GM19467 (cell line): ENCODE measurements around the gene GBP5.
"Not testable (repeated sequence)": the region's sequence is repeated elsewhere in the genome, so short reads cannot be mapped to it uniquely, and the experiment has no call there.

ENCODE experiments used
- ATAC-seq: cut with Tn5 transposase; IDR thresholded peaks from one replicate; pipeline ENCODE4 v1.9.1; 2021; ENCODE audit warnings: mild to moderate bottlenecking, moderate library complexity; ENCODE audit not compliant: unreplicated experiment

GBP5 gene

DNA sequence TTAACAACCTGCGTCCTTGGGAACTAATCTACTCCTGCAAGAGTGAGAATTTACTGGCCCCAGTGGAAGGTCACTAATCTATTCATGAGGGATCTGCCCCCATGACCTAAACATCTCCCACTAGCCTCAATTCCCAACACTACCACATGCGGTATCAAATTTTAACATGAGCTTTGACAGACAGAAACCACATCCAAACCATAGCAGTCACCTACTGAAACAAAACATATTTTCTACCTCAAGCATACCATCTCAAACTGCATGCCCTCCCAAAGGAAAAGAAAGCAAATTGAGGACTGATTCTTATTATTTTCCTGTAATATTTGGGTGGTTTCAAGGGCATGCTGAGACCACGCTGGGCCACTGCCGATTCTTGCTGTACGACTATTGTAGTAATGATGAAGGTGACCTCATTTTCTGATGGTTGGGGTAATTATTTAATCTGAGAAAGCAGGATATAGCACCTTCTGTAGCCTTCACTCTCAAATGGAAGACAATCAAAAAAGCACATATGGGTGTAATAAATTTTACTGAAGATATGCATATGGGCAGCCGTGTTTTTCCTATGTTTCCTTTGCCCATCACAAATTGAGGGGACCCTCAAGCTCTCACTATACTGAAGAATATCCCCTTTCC is 13.2 kb upstream of the GBP5 start:
- ATAC-seq = no peak

DNA sequence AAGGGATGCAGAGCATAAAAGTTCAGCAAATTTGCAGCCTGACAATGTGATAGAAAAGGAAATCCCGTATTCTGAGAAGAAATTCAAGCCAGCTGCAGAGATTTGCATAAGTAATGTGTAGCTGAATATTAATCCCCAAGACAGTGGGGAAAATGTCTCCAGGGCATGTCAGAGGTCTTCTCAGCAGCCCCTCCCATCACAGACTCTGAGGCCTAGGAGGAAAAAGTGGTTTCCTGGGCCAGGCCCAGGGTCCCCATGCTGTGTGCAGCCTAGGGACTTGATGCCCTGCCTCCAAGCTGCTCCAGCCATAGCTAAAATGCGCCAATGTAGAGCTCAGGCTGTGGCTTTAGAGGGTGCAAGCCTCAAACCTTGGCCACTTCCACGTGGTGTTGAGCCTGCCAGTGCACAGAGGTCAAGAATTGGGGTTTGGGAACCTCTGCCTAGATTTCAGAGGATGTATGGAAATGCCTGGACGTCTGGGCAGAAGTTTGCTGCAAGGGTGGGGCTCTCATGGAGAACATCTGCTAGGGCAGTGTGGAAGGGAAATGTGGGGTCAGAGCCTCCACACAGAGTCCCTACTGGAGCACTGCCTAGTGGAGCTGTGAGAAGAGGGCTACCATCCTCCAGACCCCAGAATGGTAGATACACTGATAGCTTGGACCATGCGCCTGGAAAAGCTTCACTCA is 11.6 kb upstream of the GBP5 start:
- ATAC-seq = not testable (repeated sequence)

DNA sequence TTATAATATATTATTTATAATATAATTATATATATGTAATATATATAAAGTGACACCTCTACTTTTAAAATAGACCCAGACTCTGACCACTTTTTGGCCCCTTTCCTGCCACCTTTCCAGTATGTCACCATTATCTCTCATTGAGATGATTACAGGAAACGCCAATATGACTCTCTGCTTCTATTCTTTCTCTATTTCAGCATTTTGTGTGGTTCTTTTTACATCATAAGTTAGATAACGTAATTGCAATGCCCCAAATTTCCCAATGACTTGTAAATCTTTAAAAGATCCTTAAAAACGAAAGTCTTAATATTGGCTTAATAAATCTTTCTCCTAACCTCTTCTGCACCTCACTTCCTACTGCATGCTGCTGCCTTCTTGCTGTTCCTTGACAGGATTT is 8.1 kb upstream of the GBP5 start:
- ATAC-seq = no peak

DNA sequence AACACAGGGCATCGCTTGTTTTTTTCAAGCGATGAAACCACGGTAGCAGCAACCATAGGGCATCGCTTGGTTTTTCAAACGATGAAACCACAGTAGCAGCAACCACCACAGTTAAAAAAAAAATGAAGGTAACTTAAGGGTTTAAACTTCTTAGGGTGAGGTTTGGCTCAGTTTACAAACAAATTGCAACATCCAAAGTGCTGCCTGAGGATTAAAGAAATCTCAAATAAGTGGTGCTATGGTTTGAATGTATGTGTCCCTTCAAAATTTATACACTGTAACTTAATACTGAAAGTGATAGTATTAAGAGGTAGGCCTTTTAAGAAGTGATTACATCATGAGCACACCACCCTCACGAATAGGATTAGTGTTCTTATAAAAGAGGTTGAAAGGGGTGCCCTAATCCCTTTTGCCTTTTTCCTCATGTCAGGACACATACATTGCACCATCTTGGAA is 6.4 kb upstream of the GBP5 start:
- no peak for ATAC-seq

DNA sequence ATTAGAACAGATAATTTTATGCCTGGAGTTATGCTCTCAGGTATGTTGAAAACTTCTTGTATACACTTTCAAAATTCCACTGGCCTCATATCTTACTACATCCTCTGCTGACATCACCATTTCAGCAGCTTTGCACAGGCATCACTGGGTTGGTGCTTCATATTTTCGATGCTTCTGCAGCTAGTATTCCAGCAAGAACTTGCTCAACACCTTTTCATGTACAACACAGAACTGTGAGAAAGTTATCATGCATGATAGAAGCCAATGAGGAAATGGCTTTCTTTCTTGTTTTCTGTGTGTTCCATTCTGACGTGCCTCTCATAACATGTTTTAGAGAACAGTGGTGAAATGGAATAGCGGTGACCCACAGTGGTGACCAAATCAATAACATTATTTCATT is 5.1 kb upstream of the GBP5 start:
- ATAC-seq = no peak

DNA sequence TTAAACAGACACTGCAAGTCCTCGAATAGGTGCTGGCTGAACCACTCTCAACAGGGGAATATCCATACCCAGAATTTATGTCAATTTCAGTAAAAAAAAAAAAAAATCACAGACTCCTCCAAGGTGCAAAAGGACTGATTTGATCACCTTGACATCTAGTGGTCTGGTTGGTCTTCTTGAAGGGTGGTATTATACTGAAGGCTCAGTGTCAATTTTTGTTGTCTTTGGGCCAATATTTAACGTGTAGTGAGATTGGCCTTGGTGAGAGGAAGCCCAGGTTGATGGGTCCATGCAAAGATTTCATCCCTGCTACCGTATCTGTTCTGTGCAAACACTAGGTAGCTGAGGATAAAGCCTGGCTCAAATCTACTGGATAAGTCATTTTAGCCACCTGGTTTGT is 4.0 kb upstream of the GBP5 start:
- no peak for ATAC-seq

DNA sequence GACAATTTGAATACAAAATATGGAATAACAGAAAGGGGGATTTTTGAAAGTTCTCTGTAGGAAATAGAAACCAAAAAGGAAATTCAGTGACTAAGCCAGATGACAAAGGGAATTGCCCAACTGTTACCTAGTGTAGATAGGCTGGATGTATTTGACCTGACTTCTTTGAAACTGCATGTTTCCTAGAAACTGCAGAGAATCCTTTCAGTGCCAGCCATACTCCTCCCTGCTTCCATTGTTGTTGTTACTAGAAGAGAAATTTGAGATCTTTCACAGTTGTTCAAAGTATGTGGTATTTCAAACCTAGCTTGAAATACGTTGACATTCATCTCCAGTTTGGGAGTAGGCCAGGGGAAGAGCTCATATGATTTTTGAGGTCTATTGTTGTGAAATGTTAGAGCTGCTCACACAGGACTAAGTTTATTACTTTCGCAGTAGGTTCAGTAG is 1.8 kb upstream of the GBP5 start:
- no peak for ATAC-seq

DNA sequence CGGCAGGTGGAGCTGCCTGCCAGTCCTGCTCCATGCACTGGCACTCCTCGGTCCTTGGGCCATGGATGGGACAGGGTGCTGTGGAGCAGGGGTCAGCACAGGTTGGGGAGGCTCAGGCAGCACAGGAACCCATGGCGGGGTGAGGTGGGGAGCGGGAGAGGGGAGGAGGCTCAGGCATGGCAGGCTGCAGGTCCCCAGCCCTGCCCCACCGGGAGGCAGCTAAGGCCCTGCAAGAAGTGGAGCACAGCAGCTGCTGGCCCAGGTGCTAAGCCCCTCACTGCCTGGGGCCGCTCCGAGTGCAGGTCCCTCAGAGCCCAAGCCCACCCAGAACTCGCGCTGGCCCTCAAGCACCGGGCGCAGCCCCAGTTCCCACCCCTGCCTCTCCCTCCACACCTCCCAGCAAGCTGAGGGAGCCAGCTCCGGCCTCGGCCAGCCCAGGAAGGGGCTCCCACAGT is 691 bp upstream of the GBP5 start:
- no peak for ATAC-seq

DNA sequence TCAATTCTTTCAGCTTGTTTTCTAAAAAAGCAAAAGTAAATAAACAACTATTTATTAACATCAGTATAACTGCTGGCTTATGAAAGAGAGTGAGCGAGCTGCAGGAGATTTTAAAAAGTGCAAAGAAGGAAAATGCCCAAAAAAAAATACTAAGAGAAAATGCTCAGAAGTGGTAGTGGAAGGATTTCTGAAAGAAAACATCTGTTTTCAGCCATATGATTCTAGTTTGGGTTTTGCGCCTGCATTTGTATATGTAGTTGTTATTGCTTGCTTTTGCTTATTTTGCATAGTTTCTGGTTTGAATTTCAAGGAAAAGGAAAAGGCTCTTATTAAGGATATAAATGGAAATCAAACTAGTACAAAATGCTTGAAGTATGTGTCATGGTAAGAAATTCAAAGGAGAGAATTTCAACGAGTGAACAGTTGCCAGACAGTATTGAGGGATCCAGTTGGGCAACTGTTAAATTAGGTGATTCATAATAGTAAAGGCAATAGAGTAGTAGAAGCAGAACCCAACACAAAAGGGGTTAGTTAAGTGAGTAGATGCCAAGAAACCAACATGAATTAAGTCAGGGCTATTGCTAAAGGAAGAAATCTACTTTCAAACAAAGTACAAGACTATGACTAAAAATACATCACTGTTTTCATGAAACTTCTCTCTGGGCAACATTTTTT is 1.2 kb downstream of the GBP5 start:
- no peak for ATAC-seq

DNA sequence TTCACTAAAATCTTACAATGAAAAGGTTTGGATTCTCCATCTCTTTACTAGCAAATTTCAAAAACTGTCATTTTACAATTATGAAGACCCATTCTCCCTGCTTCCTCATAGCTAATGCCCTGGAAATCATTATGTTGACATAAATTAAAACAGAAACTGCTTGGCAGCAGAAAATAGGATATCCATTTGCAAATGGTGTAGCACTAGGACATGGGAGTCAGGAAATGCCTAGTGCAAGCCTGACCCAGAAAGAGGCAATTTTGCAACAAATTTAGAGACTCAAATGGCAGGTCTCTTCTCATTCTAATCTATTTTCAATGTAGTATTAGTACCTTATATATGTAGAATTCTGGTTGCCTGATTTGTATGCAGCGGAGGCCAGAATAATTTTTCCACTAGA is 2.2 kb downstream of the GBP5 start:
- no peak for ATAC-seq

DNA sequence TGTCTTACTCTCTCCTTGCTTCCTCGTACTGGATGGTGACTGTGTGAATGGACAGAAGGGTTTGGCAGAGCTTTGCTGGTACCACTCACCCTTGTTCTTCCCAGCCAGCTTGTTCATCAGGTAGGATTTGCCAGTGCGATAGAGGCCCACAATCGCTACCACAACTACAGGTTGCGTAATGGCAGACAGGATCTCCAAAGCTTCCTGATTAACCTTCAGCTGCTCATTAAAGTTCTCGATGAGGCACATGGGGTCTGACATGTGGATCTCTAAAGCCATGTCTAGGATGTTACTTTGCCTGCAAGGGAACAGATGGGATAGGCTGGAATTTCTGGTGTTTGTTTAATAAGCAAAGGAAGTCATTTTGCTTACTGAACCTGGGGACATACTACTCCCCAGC is 3.4 kb downstream of the GBP5 start:
- ATAC-seq = no peak

DNA sequence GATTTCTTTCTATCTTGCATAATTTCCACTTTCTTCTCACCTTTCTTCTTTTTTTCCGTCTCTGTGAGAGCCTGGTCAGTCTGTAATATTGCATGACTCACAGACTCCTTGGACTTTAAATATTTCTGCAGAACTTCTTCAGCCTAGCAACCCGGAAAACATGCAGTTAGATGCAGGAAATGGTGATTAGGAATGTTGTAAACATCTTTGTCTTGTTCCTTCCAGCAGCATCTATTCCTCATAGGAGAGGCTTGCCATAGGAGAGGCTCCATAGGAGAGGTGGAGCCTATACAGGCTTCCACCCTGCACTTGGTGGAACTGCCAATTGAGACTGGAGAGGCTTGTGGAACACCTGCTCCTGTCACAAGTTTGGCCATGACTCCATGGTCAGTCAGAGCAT is 10.0 kb downstream of the GBP5 start:
- ATAC-seq = no peak

DNA sequence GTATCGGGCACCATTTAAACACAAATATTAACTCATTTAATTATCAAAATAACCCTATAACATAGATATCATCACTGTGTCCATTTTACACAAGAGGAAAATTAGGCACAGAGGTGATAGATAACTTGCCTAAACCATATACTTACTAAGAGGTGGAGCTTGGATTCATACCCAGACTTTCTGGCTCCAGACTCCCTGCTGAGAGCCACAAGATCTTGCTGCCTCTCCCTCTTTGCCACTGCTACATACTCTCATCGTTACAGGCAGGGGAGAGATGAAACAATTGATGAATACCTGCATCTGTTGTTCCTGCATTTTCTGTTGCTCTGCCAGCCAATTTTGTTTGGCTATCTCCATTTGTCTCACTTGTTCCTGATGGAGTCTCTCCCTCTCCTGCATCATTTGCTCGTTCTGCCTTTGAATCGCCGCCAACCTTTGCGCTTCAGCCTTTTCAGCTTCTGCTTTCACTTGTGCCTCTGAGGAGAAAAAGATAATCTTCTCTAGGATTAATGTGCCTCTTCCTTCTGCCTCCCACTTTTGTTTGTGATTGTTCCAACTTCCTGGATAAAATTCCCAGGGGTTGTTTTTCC is 10.6 kb downstream of the GBP5 start:
- no peak for ATAC-seq

DNA sequence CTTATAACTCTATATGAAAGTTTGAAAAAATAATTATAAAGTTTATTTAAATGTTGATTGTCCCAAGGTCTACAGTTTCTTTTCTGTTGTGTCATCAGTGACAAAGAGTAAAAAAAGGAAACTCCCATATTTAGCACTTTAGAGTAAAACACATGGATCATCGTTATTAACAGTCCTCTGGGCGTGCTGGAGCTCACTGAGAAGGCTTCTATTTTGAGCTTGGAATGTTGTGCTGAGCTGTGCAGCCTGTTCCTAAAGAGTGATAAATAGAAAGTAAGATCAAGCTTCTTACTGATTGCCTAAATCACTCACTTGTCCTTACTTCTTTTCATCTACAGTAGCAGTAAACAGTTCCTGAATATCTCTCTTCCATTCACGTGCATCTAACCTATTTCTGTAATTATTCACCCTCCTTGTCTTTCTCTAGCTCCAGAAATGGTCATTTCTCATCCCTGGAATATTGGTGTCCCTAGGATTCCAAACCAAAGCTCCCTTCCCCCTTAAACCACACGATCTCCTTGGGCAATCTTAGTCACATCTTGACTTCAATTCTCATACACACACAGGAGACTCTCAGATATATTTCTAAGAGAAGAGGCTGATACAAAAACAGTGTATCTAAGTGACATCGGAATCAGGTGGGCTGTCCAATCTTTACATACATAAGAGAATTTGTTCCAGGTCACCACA is 11.9 kb downstream of the GBP5 start:
- no peak for ATAC-seq

DNA sequence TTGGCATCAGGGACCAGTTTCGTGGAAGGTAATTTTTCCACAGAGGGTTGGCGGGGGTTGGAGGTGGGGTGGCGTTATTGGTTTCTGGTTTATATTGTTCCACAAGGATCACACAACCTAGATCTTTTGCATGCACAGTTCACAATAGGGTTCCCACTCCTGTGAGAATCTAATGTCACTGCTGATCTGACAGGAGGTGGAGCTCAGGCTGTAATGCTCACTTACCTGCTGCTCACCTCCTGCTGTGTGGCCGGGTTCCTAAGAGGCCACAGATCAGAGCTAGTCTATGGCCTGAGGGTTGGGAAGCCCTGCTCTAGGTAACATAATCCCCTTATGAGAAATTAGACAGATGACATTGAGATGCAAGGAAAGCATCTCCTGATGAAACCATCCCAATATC is 12.6 kb downstream of the GBP5 start:
- ATAC-seq = no peak

DNA sequence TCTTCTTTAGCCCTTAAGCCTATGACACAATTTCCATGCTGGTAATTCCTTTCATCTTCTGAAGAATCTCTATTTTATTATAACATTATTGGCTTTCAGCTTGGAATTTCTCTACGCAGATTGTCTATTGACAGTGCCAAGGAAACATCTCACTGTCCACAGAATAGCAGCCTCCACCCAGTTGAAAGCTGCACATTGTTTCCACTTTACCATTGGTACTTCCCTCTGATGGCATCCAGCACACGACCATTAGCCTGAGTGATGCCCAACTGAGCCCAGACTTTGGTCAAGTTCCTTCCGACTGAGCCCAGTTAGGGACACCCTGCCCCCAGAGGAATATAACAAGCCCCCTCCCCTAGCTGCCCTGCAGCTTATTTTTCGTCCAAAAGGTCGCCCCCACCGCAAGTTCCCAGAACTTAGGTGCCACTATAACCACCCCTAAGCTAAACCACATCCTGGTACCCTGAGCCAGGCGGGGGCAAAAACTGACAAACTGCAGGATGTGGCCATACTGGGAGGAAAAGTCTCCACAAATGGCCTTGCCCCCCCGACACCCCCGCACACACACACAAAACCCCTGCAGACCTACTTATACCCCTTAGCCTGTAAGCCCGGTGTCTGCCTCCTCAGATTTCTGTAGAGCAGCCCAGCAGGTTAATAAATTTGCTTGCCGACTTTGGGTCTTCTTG is 13.2 kb downstream of the GBP5 start:
- no peak for ATAC-seq

DNA sequence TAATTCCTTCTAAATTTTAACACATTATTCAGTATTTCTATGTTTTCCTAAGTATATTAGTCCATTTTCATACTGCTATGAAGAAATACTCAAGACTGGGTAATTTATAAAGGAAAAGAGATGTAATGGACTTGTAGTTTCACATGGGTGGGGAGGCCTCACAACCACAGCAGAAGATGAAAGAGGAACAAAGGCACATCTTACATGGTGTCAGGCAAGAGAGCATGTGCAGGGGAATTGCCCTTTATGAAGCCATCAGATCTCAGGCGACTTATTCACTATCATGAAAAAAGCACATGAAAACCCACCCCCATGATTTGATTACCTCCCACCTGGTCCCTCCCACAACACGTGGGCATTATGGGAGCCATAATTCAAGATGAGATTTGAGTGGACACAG is 15.6 kb downstream of the GBP5 start:
- ATAC-seq = no peak

DNA sequence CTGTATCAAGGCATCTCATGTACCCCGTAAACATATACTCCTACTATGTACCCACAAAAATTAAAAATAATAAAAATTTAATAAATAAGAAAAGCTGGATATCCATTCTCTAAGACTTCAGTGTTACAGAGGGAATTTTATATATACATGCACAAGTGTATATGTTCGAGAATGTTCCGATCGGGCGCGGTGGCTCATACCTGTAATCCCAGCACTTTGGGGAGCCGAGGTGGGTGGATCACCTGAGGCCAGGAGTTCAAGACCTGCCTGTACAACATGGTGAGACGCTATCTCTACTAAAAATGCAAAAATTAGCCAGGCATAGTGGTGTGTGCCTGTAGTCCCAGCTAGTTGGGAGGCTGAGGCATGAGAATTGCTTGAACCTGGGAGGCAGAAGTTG is 17.1 kb downstream of the GBP5 start:
- ATAC-seq = not testable (repeated sequence)

DNA sequence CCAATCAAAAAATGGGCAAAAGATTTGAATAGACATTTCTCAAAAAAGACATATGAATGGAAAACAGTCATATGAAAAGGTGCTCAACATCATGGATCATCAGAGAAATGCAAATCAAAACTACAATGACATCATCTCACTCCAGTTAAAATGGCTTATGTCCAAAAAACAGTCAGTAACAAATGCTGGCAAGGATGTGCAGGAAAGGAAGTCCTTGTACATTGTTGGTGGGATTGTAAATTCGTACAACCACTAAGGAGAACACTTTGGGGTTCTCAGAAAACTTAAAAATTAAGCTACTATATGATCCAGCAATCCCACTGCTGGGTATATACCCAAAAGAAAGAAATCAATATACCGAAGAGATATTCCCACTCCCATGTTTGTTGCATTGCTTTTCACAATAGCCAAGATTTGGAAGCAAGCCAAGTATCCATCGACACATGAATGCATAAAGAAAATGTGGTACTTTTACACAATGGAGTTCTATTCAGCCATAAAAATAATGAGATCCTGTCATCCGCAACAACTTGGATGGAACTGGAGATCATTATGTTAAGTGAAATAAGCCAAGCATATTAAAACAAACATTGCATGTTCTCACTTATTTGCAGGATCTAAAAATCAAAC is 17.9 kb downstream of the GBP5 start:
- no peak for ATAC-seq

DNA sequence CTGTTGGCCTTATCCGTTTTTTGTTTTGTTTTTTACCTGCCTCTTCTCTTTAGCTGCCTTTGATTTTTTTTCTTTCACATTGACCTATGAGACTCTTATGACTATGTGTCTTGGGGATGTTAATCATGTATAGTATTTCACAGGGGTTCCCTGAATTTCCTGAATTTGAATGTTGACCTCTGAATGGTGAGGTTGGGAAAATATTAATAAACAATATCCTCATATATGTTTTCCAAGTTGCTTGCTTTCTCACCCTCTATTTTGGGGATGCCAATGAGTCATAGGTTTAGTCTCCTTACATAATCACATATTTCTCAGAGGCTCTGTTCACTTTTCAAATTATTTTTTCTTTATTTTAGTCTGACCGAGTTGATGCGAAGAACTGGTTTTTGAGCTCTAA is 29.6 kb downstream of the GBP5 start:
- no peak for ATAC-seq
